ENCODE results near the gene UBXN6.

GRCh38 chr19:4487572-4487971 lies 30.0 kb upstream of the UBXN6 start:
- TF ChIP-seq CTCF (IDR thresholded peaks at IDR 0.05; ENCODE audit: insufficient read depth, low read length) = no peak
- TF ChIP-seq POLR2AphosphoS5 (IDR thresholded peaks at IDR 0.05; ENCODE audit: low read depth) = no peak
